ENCODE data around the gene ITGA7. TPM values are rescaled to one million over a fixed set of nuclear protein-coding genes. Genes with fewer than 3 reads are reported as not detected.

ITGA7 gene
- polyA plus RNA-seq, 1 donor from 2014 or later: 13.5 TPM

- Histone ChIP-seq H3K4me2 (ENCODE audit: low read length) (no peak overlapping the region), H2AFZ (ENCODE audit: low read depth, low read length) (no peak overlapping the region), H3K79me2 (replicated peaks; ENCODE audit: insufficient read depth, low read length) (peaks cover 7% of the 10 kb centered on the region), H4K20me1 (ENCODE audit: insufficient read depth) (no peaks in the 10 kb centered on the region), H3K9ac (ENCODE audit: low read length) (no peak overlapping the region), H3K4me3 (ENCODE audit: low read length) (no peak overlapping the region), H3K9me2 (ENCODE audit: insufficient read depth, low read length) (no peaks in the 10 kb centered on the region), H3K27me3 (ENCODE audit: insufficient read depth, low read depth, low read length) (peaks cover 10% of the 10 kb centered on the region), H3K36me3 (ENCODE audit: insufficient read depth, low read length) (no peaks in the 10 kb centered on the region), H3K9me3 (ENCODE audit: low read length) (no peaks in the 10 kb centered on the region), H3K27ac (ENCODE audit: low read length) (no peak overlapping the region), H3F3A (ENCODE audit: insufficient read depth, low read length, poor library complexity, severe bottlenecking) (no peaks in the 10 kb centered on the region)
- TF ChIP-seq SMC3 (conservative IDR thresholded peaks at IDR 0.05; ENCODE audit: poor library complexity) (no peak), RAD21 (conservative IDR thresholded peaks at IDR 0.05) (no peak), EZH2 (IDR thresholded peaks at IDR 0.05; ENCODE audit: borderline replicate concordance, insufficient read depth, low read length, poor library complexity, severe bottlenecking) (no peak), TAF1 (IDR thresholded peaks at IDR 0.05; ENCODE audit: low read depth) (no peak), CTCF (IDR thresholded peaks at IDR 0.05; ENCODE audit: poor library complexity, severe bottlenecking) (no peak), REST (IDR thresholded peaks at IDR 0.05; ENCODE audit: borderline replicate concordance) (no peak), POLR2AphosphoS5 (IDR thresholded peaks at IDR 0.05) (no peak), MXI1 (conservative IDR thresholded peaks at IDR 0.05; ENCODE audit: poor library complexity, severe bottlenecking) (no peak), EP300 (conservative IDR thresholded peaks at IDR 0.05; ENCODE audit: poor library complexity, severe bottlenecking) (no peak)
These were observed 5.2 kb upstream of the ITGA7 start for GRCh38 chr12:55712700-55713415.

GRCh38 chr12:55711786-55712553 is 4.3 kb upstream of the ITGA7 start:
- H3K9ac ChIP-seq (ENCODE audit: low read length): no peak overlapping the region
- no peaks in the 10 kb centered on the region for H3K9me2 ChIP-seq (ENCODE audit: insufficient read depth, low read length)
- no peak overlapping the region for H3K4me2 ChIP-seq (ENCODE audit: low read length)
- peaks cover 4% of the 10 kb centered on the region for H3K79me2 ChIP-seq (replicated peaks; ENCODE audit: insufficient read depth, low read length)
- no peaks in the 10 kb centered on the region for H3K36me3 ChIP-seq (ENCODE audit: insufficient read depth, low read length)
- TF ChIP-seq EZH2 (IDR thresholded peaks at IDR 0.05; ENCODE audit: borderline replicate concordance, insufficient read depth, low read length, poor library complexity, severe bottlenecking): no peak
- no peak for TF ChIP-seq SMC3 (conservative IDR thresholded peaks at IDR 0.05; ENCODE audit: poor library complexity)
- no peak for TF ChIP-seq MXI1 (conservative IDR thresholded peaks at IDR 0.05; ENCODE audit: poor library complexity, severe bottlenecking)
- TF ChIP-seq CTCF (IDR thresholded peaks at IDR 0.05; ENCODE audit: poor library complexity, severe bottlenecking): no peak
- no peak for TF ChIP-seq REST (IDR thresholded peaks at IDR 0.05; ENCODE audit: borderline replicate concordance)
- no peak for TF ChIP-seq TAF1 (IDR thresholded peaks at IDR 0.05; ENCODE audit: low read depth)
- H3K27me3 ChIP-seq (ENCODE audit: insufficient read depth, low read depth, low read length): peaks cover 10% of the 10 kb centered on the region
- H2AFZ ChIP-seq (ENCODE audit: low read depth, low read length): no peak overlapping the region
- H3K9me3 ChIP-seq (ENCODE audit: low read length): no peaks in the 10 kb centered on the region
- no peak overlapping the region for H3K27ac ChIP-seq (ENCODE audit: low read length)
- no peak overlapping the region for H3K4me3 ChIP-seq (ENCODE audit: low read length)
- no peaks in the 10 kb centered on the region for H4K20me1 ChIP-seq (ENCODE audit: insufficient read depth)
- no peaks in the 10 kb centered on the region for H3F3A ChIP-seq (ENCODE audit: insufficient read depth, low read length, poor library complexity, severe bottlenecking)

Measured in neural cell (in vitro differentiated cells).